GM20000 (cell line): ENCODE measurements around the gene F7.
"Not testable (repeated sequence)": the region's sequence is repeated elsewhere in the genome, so short reads cannot be mapped to it uniquely, and the experiment has no call there.

Experiments
- DNase-seq: peaks from one replicate; pipeline ENCODE4 v3.0.0; 2012; ENCODE audit warnings: low spot score
- CTCF ChIP-seq: IDR thresholded peaks from 2 replicates; pipeline ENCODE4 v1.5.1; 2012; ENCODE audit warnings: mild to moderate bottlenecking, control low read depth; ENCODE audit errors: extremely low read depth, missing control alignments

Gene F7

DNA sequence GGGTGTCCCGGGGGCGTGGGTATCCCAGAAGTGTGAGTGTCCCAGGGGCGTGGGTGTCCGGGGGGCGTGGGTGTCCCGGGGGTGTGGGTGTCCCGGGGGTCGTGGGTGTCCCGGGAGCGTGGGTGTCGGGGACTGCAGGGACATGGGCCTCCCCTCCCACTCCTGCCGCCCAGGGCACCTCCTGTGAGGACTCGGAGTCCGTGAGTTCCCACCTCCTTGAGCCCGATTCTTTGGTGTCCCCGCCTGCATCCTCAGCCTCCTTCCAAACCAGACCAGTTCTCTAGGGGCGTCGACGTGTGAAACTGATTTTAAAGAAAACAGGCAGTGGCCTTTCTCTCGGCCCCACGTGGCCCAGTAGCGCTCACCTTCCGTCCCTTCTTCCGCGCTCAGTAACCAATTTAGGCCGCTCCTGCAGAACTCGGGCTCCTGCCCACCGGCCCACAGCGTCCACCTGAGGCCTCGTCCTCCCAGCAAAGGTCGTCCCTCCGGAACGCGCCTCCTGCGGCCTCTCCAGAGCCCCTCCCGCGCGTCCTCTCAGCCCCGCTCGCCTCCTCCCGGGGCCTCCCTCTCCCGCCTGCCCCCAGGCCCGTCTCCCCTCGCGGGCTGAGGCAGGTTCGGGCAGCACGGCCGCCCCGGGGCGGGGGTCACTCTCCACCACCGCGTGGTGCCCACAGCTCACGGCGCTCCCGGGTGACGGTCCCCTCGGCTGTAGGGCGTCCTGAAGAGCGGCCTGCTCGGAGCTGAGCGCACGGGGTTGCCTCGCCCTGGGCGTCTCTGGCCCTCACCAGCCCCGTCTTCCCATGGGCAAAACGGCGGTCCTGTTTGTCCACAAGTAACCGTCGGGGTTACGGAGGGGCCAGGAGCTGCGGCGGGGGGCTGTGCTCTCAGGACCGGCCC, 3.8 kb downstream of the F7 start:
- no peak for DNase-seq

DNA sequence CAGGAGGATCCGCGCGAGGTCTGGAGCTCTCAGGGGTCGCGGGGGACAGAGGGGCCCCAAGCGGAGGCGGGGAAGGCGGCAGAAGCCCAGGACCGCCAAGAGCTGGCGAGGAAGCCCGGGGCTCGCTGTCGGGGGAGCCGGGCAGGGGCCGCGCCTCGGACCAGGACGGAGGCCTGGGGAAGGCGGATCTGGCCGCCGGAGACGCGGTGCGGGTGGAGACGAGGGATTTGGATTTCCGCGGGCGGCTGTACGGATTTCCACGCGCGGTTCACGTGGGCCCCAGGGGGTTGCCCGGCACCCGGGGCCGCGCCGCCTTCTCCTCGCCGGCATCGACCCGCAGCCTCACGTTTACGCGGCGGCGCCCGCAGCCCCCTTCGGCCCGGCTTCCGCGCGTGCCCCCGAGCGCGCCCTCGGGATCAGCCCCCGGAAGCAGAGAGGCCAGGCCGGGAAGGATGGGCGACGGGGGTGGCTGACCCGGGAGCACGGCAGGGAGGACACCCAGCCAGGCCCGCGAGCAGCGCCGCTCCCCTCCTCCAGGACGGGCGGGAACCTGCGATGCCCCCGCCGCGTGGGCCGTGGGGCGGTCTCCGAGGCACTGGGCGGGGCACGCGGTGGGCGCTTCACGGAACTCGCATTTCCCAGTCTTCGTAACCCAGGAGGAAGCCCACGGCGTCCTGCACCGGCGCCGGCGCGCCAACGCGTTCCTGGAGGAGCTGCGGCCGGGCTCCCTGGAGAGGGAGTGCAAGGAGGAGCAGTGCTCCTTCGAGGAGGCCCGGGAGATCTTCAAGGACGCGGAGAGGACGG, 4.7 kb downstream of the F7 start:
- no peak for DNase-seq
- no peak for TF ChIP-seq CTCF

More for the DNA sequence above, 3.8 kb downstream of the F7 start:
- no peak for TF ChIP-seq CTCF

- TF ChIP-seq CTCF = no peak
These were observed 5.3 kb downstream of the F7 start for GRCh38 chr13:113110852-113111315.

DNA sequence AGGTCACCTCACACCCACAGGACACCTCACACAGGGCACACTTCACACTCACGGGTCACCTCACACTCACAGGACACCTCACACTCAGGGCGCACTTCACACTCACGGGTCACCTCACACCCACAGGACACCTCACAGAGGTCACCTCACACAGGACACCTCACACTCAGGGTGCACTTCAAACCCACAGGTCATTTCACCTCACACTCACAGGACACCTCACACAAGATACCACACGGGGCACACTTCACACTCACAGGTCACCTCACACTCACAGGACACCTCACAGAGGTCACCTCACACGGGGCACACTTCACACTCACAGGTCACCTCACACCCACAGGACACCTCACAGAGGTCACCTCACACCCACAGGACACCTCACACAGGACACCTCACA, 6.2 kb downstream of the F7 start:
- DNase-seq = not testable (repeated sequence)

More at GRCh38 chr13:113110852-113111315, 5.3 kb downstream of the F7 start:
- DNase-seq = no peak

DNA sequence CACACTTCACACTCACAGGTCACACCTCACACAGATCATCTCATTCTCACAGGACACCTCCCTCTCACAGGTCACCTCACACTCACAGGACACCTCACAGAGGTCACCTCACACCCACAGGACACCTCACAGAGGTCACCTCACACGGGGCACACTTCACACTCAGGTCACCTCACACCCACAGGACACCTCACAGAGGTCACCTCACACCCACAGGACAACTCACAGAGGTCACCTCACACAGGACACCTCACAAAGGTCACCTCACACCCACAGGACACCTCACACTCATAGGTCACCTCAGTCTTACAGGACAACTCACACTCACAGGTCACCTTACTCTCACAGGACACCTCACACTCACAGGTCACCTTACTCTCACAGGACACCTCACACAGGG, 6.9 kb downstream of the F7 start:
- DNase-seq = not testable (repeated sequence)

DNA sequence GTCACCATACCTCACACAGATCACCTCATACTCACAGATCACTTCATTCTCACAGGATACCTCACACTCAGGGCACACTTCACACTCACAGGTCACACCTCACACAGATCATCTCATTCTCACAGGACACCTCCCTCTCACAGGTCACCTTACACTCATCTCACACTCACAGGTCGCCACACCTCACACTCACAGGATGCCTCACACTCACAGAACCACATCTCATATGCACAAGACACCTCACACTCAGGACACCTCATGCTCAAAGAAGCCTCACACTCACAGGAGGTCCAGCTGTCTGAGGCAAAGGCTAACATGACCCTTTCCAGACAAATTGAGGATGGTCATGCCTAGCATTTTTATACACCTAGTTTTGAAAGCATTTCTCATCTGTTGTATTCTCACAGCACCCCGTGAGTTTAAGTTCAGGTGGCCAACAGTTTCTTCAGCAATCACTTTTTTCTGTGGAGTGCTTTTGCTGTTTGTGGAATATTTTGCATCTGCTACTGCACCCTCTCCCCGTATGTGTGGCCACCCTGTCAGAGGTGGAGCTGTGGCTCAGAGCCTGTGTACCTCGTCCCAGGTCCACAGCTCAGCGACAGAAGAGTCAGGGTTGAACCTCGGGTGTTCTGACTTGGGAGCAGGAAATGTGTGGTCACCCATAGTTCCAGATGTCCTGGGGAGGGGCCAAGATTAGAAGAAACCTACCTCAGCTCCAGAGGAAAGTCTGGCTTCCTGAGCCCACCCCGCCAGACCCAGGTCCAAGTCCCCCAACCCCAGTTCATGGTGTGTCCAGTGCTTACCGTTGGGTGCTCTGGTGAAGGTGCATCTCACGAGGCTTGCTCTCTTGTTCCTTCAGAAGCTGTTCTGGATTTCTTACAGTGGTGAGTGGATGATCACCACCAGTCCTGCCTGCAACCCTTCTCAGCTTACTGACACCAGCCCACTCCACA, 7.6 kb downstream of the F7 start:
- DNase-seq = no peak
- TF ChIP-seq CTCF = no peak

DNA sequence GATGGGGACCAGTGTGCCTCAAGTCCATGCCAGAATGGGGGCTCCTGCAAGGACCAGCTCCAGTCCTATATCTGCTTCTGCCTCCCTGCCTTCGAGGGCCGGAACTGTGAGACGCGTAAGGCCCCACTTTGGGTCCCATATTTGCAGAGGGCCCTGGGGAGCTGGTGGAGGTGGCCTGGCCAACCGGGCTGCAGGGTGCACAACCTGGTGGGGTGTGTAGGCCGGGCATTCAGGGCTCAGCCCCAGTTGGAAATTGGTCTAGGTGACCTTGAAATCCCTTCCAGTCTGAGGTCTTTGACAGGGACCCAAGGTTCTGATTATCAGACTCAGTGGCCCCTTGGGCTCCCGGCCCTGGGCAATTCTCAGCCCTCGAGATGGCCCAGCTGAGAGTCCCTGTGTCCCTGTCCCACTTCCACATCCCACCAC, 8.3 kb downstream of the F7 start:
- no peak for DNase-seq
- TF ChIP-seq CTCF = no peak
